ENCODE data around the gene CERS6. TPM values are rescaled to one million over a fixed set of nuclear protein-coding genes. Genes with fewer than 3 reads are reported as not detected.
"Not testable (repeated sequence)": the region's sequence is repeated elsewhere in the genome, so short reads cannot be mapped to it uniquely, and the experiment has no call there.

CERS6 gene
- total RNA-seq, 8 experiments from 2014 or later: 18.2 to 59.9 (median 39.7) TPM

- 40 to 99% (median 90%) methylated on average over 1 to 15 of the region's 15 CpGs; no CpG with 5 or more reads in 1 of the 10 experiments for WGBS, 10 experiments
- H3K27ac ChIP-seq: no peak overlapping the region
- ATAC-seq (replicated peaks in 6 of 8): no peak
- H3K4me3 ChIP-seq: no peak overlapping the region
- in situ Hi-C loops (cut with MboI; ENCODE audit: low pct_unique_long_range_greater_than_20kb in 2 of 9, low sequenced_read_pairs in 9 of 9, unreplicated experiment in 9 of 9): no loop called here
- H3K4me1 ChIP-seq (replicated peaks in 1 of 2): no peaks in the 10 kb centered on the region
These were observed 24.9 kb downstream of the CERS6 start for GRCh38 chr2:168480825-168481585.

GRCh38 chr2:168482269-168482668, 26.2 kb downstream of the CERS6 start:
- 7 to 100% (median 50%) methylated on average over 1 to 2 of the region's 2 CpGs; no CpG with 5 or more reads in 3 of the 10 experiments for WGBS, 10 experiments
- no peak overlapping the region for H3K4me3 ChIP-seq
- no peaks in the 10 kb centered on the region for H3K4me1 ChIP-seq (replicated peaks in 1 of 2)
- in situ Hi-C loops (cut with MboI; ENCODE audit: low pct_unique_long_range_greater_than_20kb in 2 of 9, low sequenced_read_pairs in 9 of 9, unreplicated experiment in 9 of 9): no loop called here
- peak in 4 of 8 experiments; percentile 12 to 80 (median 41) for ATAC-seq (replicated peaks in 6 of 8)
- H3K27ac ChIP-seq: no peak overlapping the region

- in situ Hi-C loops (cut with MboI; ENCODE audit: low pct_unique_long_range_greater_than_20kb in 2 of 9, low sequenced_read_pairs in 9 of 9, unreplicated experiment in 9 of 9): no loop called here
- Histone ChIP-seq H3K27ac (no peak overlapping the region), H3K4me3 (no peak overlapping the region), H3K4me1 (replicated peaks in 1 of 2) (no peaks in the 10 kb centered on the region)
- WGBS, 10 experiments: 85 to 100% (median 96%) methylated on average over 2 to 9 of the region's 9 CpGs
- ATAC-seq (replicated peaks in 6 of 8): no peak
These were observed 27.1 kb downstream of the CERS6 start for GRCh38 chr2:168482952-168483831.

GRCh38 chr2:168486477-168486876, 30.4 kb downstream of the CERS6 start:
- Histone ChIP-seq H3K27ac (no peak overlapping the region), H3K4me3 (no peak overlapping the region), H3K4me1 (replicated peaks in 1 of 2) (peaks cover 0 to 13% of the 10 kb centered on the region in 2 donors)
- ATAC-seq (replicated peaks in 6 of 8): no peak
- 66 to 96% (median 92%) methylated on average over 2 to 3 of the region's 3 CpGs; no CpG with 5 or more reads in 1 of the 10 experiments for WGBS, 10 experiments
- in situ Hi-C loops (cut with MboI; ENCODE audit: low pct_unique_long_range_greater_than_20kb in 2 of 9, low sequenced_read_pairs in 9 of 9, unreplicated experiment in 9 of 9): no loop called here

GRCh38 chr2:168490015-168490874, 34.2 kb downstream of the CERS6 start:
- WGBS, 10 experiments: 36 to 84% (median 56%) methylated on average over 1 to 6 of the region's 7 CpGs
- peak; percentile 35 to 73 (median 60) for ATAC-seq (replicated peaks in 6 of 8)
- H3K4me1 ChIP-seq (replicated peaks in 1 of 2): peaks cover 0 to 13% of the 10 kb centered on the region in 2 donors
- H3K27ac ChIP-seq: no peak overlapping the region
- in situ Hi-C loops (cut with MboI; ENCODE audit: low pct_unique_long_range_greater_than_20kb in 2 of 9, low sequenced_read_pairs in 9 of 9, unreplicated experiment in 9 of 9): no loop called here
- H3K4me3 ChIP-seq: no peak overlapping the region

GRCh38 chr2:168490946-168491605, 35.0 kb downstream of the CERS6 start:
- H3K27ac ChIP-seq: no peak overlapping the region
- ATAC-seq (replicated peaks in 6 of 8): peak in 1 of 8 experiments; percentile 48
- in situ Hi-C loops (cut with MboI; ENCODE audit: low pct_unique_long_range_greater_than_20kb in 2 of 9, low sequenced_read_pairs in 9 of 9, unreplicated experiment in 9 of 9): no loop called here
- peaks cover 0 to 13% of the 10 kb centered on the region in 2 donors for H3K4me1 ChIP-seq (replicated peaks in 1 of 2)
- H3K4me3 ChIP-seq: no peak overlapping the region
- WGBS, 10 experiments: 33 to 100% (median 62%) methylated on average over 1 to 3 of the region's 3 CpGs; no CpG with 5 or more reads in 2 of the 10 experiments

- no CpG with 5 or more reads among the region's 4 CpGs for WGBS, 10 experiments
- in situ Hi-C loops (cut with MboI; ENCODE audit: low pct_unique_long_range_greater_than_20kb in 2 of 9, low sequenced_read_pairs in 9 of 9, unreplicated experiment in 9 of 9); H3K27ac ChIP-seq; H3K4me3 ChIP-seq; ATAC-seq (replicated peaks in 6 of 8): not testable (repeated sequence)
- peaks cover 0 to 13% of the 10 kb centered on the region in 2 donors for H3K4me1 ChIP-seq (replicated peaks in 1 of 2)
These were observed 35.7 kb downstream of the CERS6 start for GRCh38 chr2:168491728-168492127.

GRCh38 chr2:168493219-168493618, 37.1 kb downstream of the CERS6 start:
- H3K4me3 ChIP-seq; H3K27ac ChIP-seq; in situ Hi-C loops (cut with MboI; ENCODE audit: low pct_unique_long_range_greater_than_20kb in 2 of 9, low sequenced_read_pairs in 9 of 9, unreplicated experiment in 9 of 9); ATAC-seq (replicated peaks in 6 of 8): not testable (repeated sequence)
- peaks cover 0 to 13% of the 10 kb centered on the region in 2 donors for H3K4me1 ChIP-seq (replicated peaks in 1 of 2)
- 50 to 100% (median 80%) methylated on average over 1 to 2 of the region's 2 CpGs; no CpG with 5 or more reads in 2 of the 10 experiments for WGBS, 10 experiments

- ATAC-seq (replicated peaks in 6 of 8): peak in 1 of 8 experiments; percentile 35
- H3K27ac ChIP-seq: no peak overlapping the region
These were observed 38.2 kb downstream of the CERS6 start for GRCh38 chr2:168494190-168494711.

GRCh38 chr2:168495524-168495923, 39.5 kb downstream of the CERS6 start:
- no peak for ATAC-seq (replicated peaks in 6 of 8)
- 50 to 93% (median 84%) methylated on average over 1 of the region's 1 CpG; no CpG with 5 or more reads in 2 of the 10 experiments for WGBS, 10 experiments
- Histone ChIP-seq H3K27ac (no peak overlapping the region), H3K4me1 (replicated peaks in 1 of 2) (peaks cover 0 to 6% of the 10 kb centered on the region in 2 donors), H3K4me3 (no peak overlapping the region)
- in situ Hi-C loops (cut with MboI; ENCODE audit: low pct_unique_long_range_greater_than_20kb in 2 of 9, low sequenced_read_pairs in 9 of 9, unreplicated experiment in 9 of 9): no loop called here

More at GRCh38 chr2:168494190-168494711, 38.2 kb downstream of the CERS6 start:
- WGBS, 10 experiments: 17 to 100% (median 81%) methylated on average over 1 to 7 of the region's 7 CpGs
- no peak overlapping the region for H3K4me3 ChIP-seq
- H3K4me1 ChIP-seq (replicated peaks in 1 of 2): peaks cover 0 to 13% of the 10 kb centered on the region in 2 donors
- in situ Hi-C loops (cut with MboI; ENCODE audit: low pct_unique_long_range_greater_than_20kb in 2 of 9, low sequenced_read_pairs in 9 of 9, unreplicated experiment in 9 of 9): no loop called here

GRCh38 chr2:168496906-168497305, 40.8 kb downstream of the CERS6 start:
- in situ Hi-C loops (cut with MboI; ENCODE audit: low pct_unique_long_range_greater_than_20kb in 2 of 9, low sequenced_read_pairs in 9 of 9, unreplicated experiment in 9 of 9): no loop called here
- no peak overlapping the region for H3K4me3 ChIP-seq
- H3K27ac ChIP-seq: no peak overlapping the region
- no peak for ATAC-seq (replicated peaks in 6 of 8)
- 67 to 100% (median 80%) methylated on average over 1 to 2 of the region's 2 CpGs; no CpG with 5 or more reads in 1 of the 10 experiments for WGBS, 10 experiments
- H3K4me1 ChIP-seq (replicated peaks in 1 of 2): no peaks in the 10 kb centered on the region

- in situ Hi-C loops (cut with MboI; ENCODE audit: low pct_unique_long_range_greater_than_20kb in 2 of 9, low sequenced_read_pairs in 9 of 9, unreplicated experiment in 9 of 9): no loop called here
- 50 to 100% (median 75%) methylated on average over 1 to 4 of the region's 4 CpGs; no CpG with 5 or more reads in 2 of the 10 experiments for whole genome bisulfite sequencing, 10 experiments
These were observed 43.4 kb downstream of the CERS6 start for GRCh38 chr2:168499500-168499899.

More at GRCh38 chr2:168499500-168499899, 43.4 kb downstream of the CERS6 start:
- Histone ChIP-seq H3K4me1 (replicated peaks in 1 of 2) (no peaks in the 10 kb centered on the region), H3K4me3 (no peak overlapping the region), H3K27ac (no peak overlapping the region)
- no peak for ATAC-seq (replicated peaks in 6 of 8)
